Astrocyte of the spinal cord (primary cell): ENCODE measurements around the gene MAN1C1.

Experiments
- DNase-seq: peaks from one replicate; pipeline ENCODE4 v3.0.0; 2011; ENCODE audit warnings: low read depth, low spot score
- H3K4me3 ChIP-seq: 2 replicates; pipeline ENCODE4 v1.5.1; 2011; ENCODE audit warnings: low read depth, mild to moderate bottlenecking, low read length, moderate library complexity
- CTCF ChIP-seq: IDR thresholded peaks from 2 replicates; pipeline ENCODE4 v1.5.1; 2012; ENCODE audit warnings: low read depth, mild to moderate bottlenecking, low read length, inconsistent platforms
- in situ Hi-C: cut with HindIII; loops from 2 replicates; pipeline ENCODE4 v1.10.0; 2017; ENCODE audit warnings: low sequenced_read_pairs

MAN1C1 gene

GRCh38 chr1:25614501-25615171 is 2.0 kb upstream of the MAN1C1 start:
- TF ChIP-seq CTCF = no peak
- in situ Hi-C loops = no loop called here
- DNase-seq = no peak
- H3K4me3 ChIP-seq = no peak overlapping the region

- in situ Hi-C loops = no loop called here
- H3K4me3 ChIP-seq = no peak overlapping the region
- no peak for TF ChIP-seq CTCF
- no peak for DNase-seq
Measured at GRCh38 chr1:25615172-25615541, 1.4 kb upstream of the MAN1C1 start.

GRCh38 chr1:25615563-25616094 is 962 bp upstream of the MAN1C1 start:
- DNase-seq = no peak
- no peak for TF ChIP-seq CTCF
- in situ Hi-C loops = no loop called here
- H3K4me3 ChIP-seq = peak overlapping the region; percentile 38

GRCh38 chr1:25616987-25617624 is 515 bp downstream of the MAN1C1 start:
- TF ChIP-seq CTCF = no peak
- in situ Hi-C loops = no loop called here
- peak overlapping the region; percentile 37 for H3K4me3 ChIP-seq
- no peak for DNase-seq

- peak overlapping the region; percentile 18 for H3K4me3 ChIP-seq
- in situ Hi-C loops = no loop called here
- no peak for TF ChIP-seq CTCF
- DNase-seq = no peak
Measured at GRCh38 chr1:25617625-25618432, 1.2 kb downstream of the MAN1C1 start.

- DNase-seq = no peak
- in situ Hi-C loops = no loop called here
Measured at GRCh38 chr1:25618433-25618808, 1.8 kb downstream of the MAN1C1 start.

More at GRCh38 chr1:25618433-25618808, 1.8 kb downstream of the MAN1C1 start:
- TF ChIP-seq CTCF = no peak
- no peak overlapping the region for H3K4me3 ChIP-seq
